Psoas muscle (tissue), 8 donors: Measurements from ENCODE around the gene ARHGEF4. TPM values are rescaled to one million over a fixed set of nuclear protein-coding genes. Genes with fewer than 3 reads are reported as not detected.

Source experiments
- ATAC-seq, 4 donors: fragments of 200-7000 bp; cut with Tn5 transposase; one replicate each; pipeline ENCODE4 v1.9.1; 2020; ENCODE audit warnings: moderate library complexity in 3 of 4, mild to moderate bottlenecking in 2 of 4
- DNase-seq, 2 donors: peaks; one replicate each; pipeline ENCODE4 v3.0.0-alpha.2; 2020
- H3K27ac ChIP-seq: fragments of 200-600 bp; one replicate; pipeline ENCODE4 v1.8.0; 2022
- H3K27me3 ChIP-seq, 3 donors: fragments of 200-600 bp in 1 of 3; one replicate each; pipeline versions ENCODE4 v1.6.1 to v1.8.0; 2013 to 2022; ENCODE audit warnings: low read length in 2 of 3, mild to moderate bottlenecking in 2 of 3, moderate library complexity in 1 of 3; ENCODE audit not compliant: insufficient read depth in 3 of 3
- H3K36me3 ChIP-seq, 2 donors: fragments of 200-600 bp in 1 of 2; one replicate each; pipeline versions ENCODE4 v1.6.1 to v1.8.0; 2013 to 2022; ENCODE audit warnings: low read depth in 1 of 2, mild to moderate bottlenecking in 1 of 2, moderate library complexity in 1 of 2; ENCODE audit not compliant: insufficient read depth in 1 of 2
- H3K4me1 ChIP-seq: fragments of 200-600 bp; one replicate; pipeline ENCODE4 v1.8.0; 2022
- H3K4me3 ChIP-seq: fragments of 200-600 bp; one replicate; pipeline ENCODE4 v1.8.0; 2022; ENCODE audit warnings: mild to moderate bottlenecking
- H3K9me3 ChIP-seq: fragments of 200-600 bp; one replicate; pipeline ENCODE4 v1.8.0; 2022
- CTCF ChIP-seq: fragments of 200-600 bp; IDR thresholded peaks from one replicate; pipeline ENCODE4 v1.8.0; 2022; ENCODE audit warnings: antibody characterized with exemption
- WGBS, 3 donors: extraction: QIAGEN DNeasy Blood & Tissue Kit; methylation state at CpG; one replicate each; pipeline versions ENCODE4 v1.1.6 to v1.1.7; 2013; 5-methylcytosine and 5-hydroxymethylcytosine counted together
- intact Hi-C, 2 donors: fragments of 100-400 bp; cut with DNase I; formaldehyde crosslinking; loops; one replicate each; pipeline versions ENCODE4 v1.11.0 to v1.14.2; 2022
- polyA plus RNA-seq, 3 donors: library from polyadenylated mRNA; stranded (reverse); fragments of 200-250 nt; gene quantifications; one replicate each; pipeline ENCODE4 v1.2.3, GENCODE V29; 2013
- total RNA-seq, 4 donors: library from RNA; stranded (reverse); fragmentation: NEBNext Ultra II Directional in 2 of 4; extraction: Animal tissue kit (Norgen Biotek cat#: 25700) in 2 of 4; gene quantifications; one replicate each; pipeline versions ENCODE4 v1.2.1 to v1.2.4, GENCODE V29; 2021 to 2023
- donor health status: healthy with polysubstance abuse.
- donor health status: DM: no; HTN: no; CAD: no; lungs with moderate emphysema.
- donor health status: Bipolar disorder and iron deficiency.
- donor health status: healthy.
- donor health status: DM: yes; HTN: yes; CAD: no.
- donor health status: DM: no; HTN: no; CAD: no.
- donor health status: DM: no; HTN: no; CAD: no.
- donor health status: DM: yes; HTN: yes; CAD: no.

The ARHGEF4 gene
- total and polyA plus RNA-seq, 7 donors, result 0.63 to 6.9 (median 3.7) TPM

DNA sequence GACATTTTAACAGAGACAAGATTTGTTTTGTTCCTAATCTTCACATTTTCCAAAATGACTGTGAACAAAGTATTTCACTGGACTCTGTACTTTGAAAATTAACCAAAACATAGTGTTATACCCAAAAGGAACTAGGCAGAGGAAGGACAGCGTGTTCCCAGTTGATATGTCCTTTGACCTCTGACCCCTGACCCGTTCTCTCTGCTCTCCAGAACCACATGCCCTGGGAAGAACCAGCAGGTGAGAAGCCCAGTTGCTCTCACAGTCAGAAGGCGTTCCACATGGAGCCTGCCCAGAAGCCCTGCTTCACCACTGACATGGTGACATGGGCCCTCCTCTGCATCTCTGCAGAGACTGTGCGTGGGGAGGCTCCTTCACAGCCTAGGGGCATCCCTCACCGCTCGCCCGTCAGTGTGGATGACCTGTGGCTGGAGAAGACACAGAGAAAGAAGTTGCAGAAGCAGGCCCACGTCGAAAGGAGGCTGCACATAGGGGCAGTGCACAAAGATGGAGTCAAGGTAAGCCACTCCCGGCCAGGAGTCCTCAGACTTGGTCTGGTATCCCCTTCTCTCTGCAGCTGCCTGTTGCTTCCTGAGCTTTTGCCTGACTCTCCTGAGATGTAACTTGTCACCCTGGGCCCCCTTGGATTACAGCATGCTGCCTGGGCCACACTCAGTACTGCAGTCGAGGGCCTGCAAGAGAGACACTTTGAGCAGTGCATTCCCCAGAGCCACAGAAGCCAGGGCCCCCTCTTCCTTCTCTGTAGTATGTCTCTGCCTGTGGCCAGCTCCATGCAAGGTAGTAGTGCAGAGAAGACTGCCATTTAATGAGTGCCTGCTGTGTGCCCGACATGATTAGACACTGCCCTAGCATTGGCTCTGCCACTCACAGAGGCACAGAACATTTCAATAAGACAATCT is 94.3 kb downstream of the ARHGEF4 start:
- no peaks in the 10 kb centered on the region for H3K27me3 ChIP-seq
- no peak for TF ChIP-seq CTCF
- 82 to 85% (median 82%) methylated on average over 12 of the region's 12 CpGs for whole genome bisulfite sequencing, 3 donors
- ATAC-seq (no peak), DNase-seq (no peak)
- H3K36me3 ChIP-seq, result no peaks in the 10 kb centered on the region
- no peak overlapping the region for H3K4me3 ChIP-seq
- H3K4me1 ChIP-seq, result no peaks in the 10 kb centered on the region
- peaks cover under 1% of the 10 kb centered on the region for H3K9me3 ChIP-seq
- H3K27ac ChIP-seq, result no peak overlapping the region
- intact Hi-C loops, result no loop called here

DNA sequence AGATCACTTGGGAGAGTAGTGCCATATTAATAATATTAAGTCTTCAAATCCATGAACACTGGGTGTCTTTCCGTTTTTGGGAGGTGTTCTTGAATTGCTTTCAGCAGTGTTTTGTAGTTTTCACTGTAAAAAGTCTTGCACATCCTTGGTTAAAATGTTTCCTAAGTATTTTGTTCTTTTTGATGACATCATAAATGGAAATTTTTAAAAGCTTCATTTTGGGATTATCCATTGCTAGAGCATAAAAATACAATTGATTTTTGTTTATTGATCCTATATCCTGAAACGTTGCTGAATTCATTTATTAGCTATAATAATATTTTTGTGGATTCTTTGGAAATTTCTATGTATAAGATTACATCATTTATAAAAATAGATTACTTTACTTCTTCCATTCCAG is 96.8 kb downstream of the ARHGEF4 start:
- ATAC-seq, result no peak
- Histone ChIP-seq H3K9me3 (peaks cover 7% of the 10 kb centered on the region), H3K4me3 (no peak overlapping the region), H3K27ac (no peak overlapping the region), H3K4me1 (no peaks in the 10 kb centered on the region), H3K36me3 (no peaks in the 10 kb centered on the region), H3K27me3 (no peaks in the 10 kb centered on the region)
- DNase-seq, result no peak
- no peak for TF ChIP-seq CTCF
- 32 to 49% (median 45%) methylated on average over 2 of the region's 2 CpGs for WGBS, 3 donors
- intact Hi-C loops, result no loop called here

- H3K9me3 ChIP-seq, result peaks cover 7% of the 10 kb centered on the region
- no peaks in the 10 kb centered on the region for H3K4me1 ChIP-seq
- no peak overlapping the region for H3K4me3 ChIP-seq
- no peaks in the 10 kb centered on the region for H3K36me3 ChIP-seq
- TF ChIP-seq CTCF, result no peak
- DNase-seq (no peak), ATAC-seq (no peak)
- H3K27ac ChIP-seq, result no peak overlapping the region
- no peaks in the 10 kb centered on the region for H3K27me3 ChIP-seq
- intact Hi-C loops, result no loop called here
Measured at GRCh38 chr2:130936451-130936850, 99.7 kb downstream of the ARHGEF4 start.

GRCh38 chr2:130947967-130948366 is 111.3 kb downstream of the ARHGEF4 start:
- peaks cover 11% of the 10 kb centered on the region for H3K9me3 ChIP-seq
- peaks cover 0 to 2% (median 0%) of the 10 kb centered on the region in 3 donors for H3K27me3 ChIP-seq
- no peak for ATAC-seq
- no peaks in the 10 kb centered on the region for H3K4me1 ChIP-seq
- no peaks in the 10 kb centered on the region for H3K36me3 ChIP-seq
- no peak overlapping the region for H3K27ac ChIP-seq
- DNase-seq, result no peak
- no peak overlapping the region for H3K4me3 ChIP-seq
- no peak for TF ChIP-seq CTCF
- intact Hi-C loops, result no loop called here
- 72 to 83% (median 81%) methylated on average over 6 of the region's 6 CpGs for WGBS, 3 donors

DNA sequence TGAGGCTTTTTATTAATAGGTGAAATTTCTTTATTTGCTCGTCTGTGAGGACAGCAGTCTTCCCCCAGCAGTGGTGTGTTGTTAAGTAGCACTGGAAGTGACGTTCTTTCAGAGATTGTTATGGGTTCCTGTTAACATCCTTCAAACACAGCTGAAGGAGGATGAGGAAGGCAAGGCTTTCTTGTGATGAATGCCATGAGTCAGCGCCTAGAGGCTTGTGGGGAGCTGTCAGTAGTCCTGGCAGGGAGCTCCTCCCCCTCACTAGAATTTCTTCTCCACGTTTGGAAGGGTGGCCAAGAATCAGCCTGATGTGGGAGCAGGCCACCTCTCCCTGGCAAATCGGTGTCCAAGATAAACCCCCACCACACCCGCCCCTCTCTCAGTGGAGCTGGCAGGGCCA is 113.2 kb downstream of the ARHGEF4 start:
- no peak overlapping the region for H3K27ac ChIP-seq
- DNase-seq, result no peak

More for the DNA sequence above, 113.2 kb downstream of the ARHGEF4 start:
- Histone ChIP-seq H3K4me3 (no peak overlapping the region), H3K4me1 (no peaks in the 10 kb centered on the region), H3K27me3 (peaks cover 0 to 2% (median 0%) of the 10 kb centered on the region in 3 donors), H3K36me3 (no peaks in the 10 kb centered on the region), H3K9me3 (peaks cover 10% of the 10 kb centered on the region)
- intact Hi-C loops, result no loop called here
- no peak for ATAC-seq
- TF ChIP-seq CTCF, result no peak
- WGBS, 3 donors, result 66 to 71% (median 68%) methylated on average over 6 of the region's 6 CpGs
